K562 (cell line): Measurements from ENCODE around the gene ITPK1. TPM values are rescaled to one million over a fixed set of nuclear protein-coding genes. Genes with fewer than 3 reads are reported as not detected.

Experiments
- ATAC-seq: fragments of 200-7000 bp; cut with Tn5 transposase; 3 replicates; pipeline ENCODE4 v1.9.1; 2020; ENCODE audit warnings: moderate library complexity
- BruUV-seq: library from RNA; stranded (reverse); fragments of 400-500 nt; replicated peaks from 2 replicates; lab custom pipeline; 2021; lab: Mats Ljungman, UMichigan
- CTCF ChIA-PET: fragments of 300-600 bp; formaldehyde crosslinking; extraction: SDS; loops from one replicate; lab custom pipeline; 2021; ENCODE audit warnings: low intra/inter-chr PET ratio; lab: Yijun Ruan, JAX
- POLR2A ChIA-PET: fragments of 300-600, 350-650 bp; sonication (Branson Sonifier 250); formaldehyde crosslinking; extraction: SDS; loops from one replicate; lab custom pipeline; 2021; ENCODE audit warnings: antibody characterized with exemption, inconsistent platforms; lab: Yijun Ruan, JAX
- DNase-seq, 4 experiments: peaks; one replicate each; pipeline versions ENCODE4 v3.0.0 to v3.0.0-alpha.2; 2011 to 2018; ENCODE audit warnings: low spot score in 3 of 4, mixed read lengths in 3 of 4; ENCODE audit errors: extremely low read depth in 1 of 4
- FAIRE-seq: peaks from 2 replicates; lab custom pipeline; 2011; peaks lifted over from hg19 to GRCh38; lab: Jason Lieb, UNC
- H2AFZ ChIP-seq: 2 replicates; pipeline ENCODE4 v1.6.0; 2011; ENCODE audit warnings: low read depth, low read length, control low read depth, inconsistent platforms
- H3K27ac ChIP-seq: fragments of 200-600 bp; 3 replicates; pipeline ENCODE4 v1.8.0; 2011; ENCODE audit warnings: low read depth, mild to moderate bottlenecking, control low read depth, inconsistent platforms, low read length, moderate library complexity, mixed read lengths; ENCODE audit errors: extremely low read depth
- H3K27me3 ChIP-seq, 2 experiments: fragments of 300-600 bp in 1 of 2; 2 replicates in 1 of 2; 3 replicates in 1 of 2; pipeline versions ENCODE4 v1.6.0 to v1.8.0; 2011; ENCODE audit warnings: inconsistent platforms in 2 of 2, low read length in 2 of 2, mild to moderate bottlenecking in 1 of 2, mixed read lengths in 1 of 2, moderate library complexity in 1 of 2; ENCODE audit not compliant: control insufficient read depth in 2 of 2, insufficient read depth in 2 of 2
- H3K36me3 ChIP-seq: fragments of 300-600 bp; 3 replicates; pipeline ENCODE4 v1.8.0; 2011; ENCODE audit warnings: mild to moderate bottlenecking, low read length, inconsistent platforms; ENCODE audit not compliant: control insufficient read depth, insufficient read depth
- H3K4me1 ChIP-seq, 2 experiments: fragments of 200-600 bp in 1 of 2; replicated peaks in 1 of 2; 2 replicates in 1 of 2; 3 replicates in 1 of 2; pipeline versions ENCODE4 v1.5.1 to v1.8.0; 2011; ENCODE audit warnings: inconsistent platforms in 2 of 2, low read length in 2 of 2, mild to moderate bottlenecking in 1 of 2, mixed read lengths in 1 of 2, moderate library complexity in 1 of 2; ENCODE audit not compliant: control insufficient read depth in 2 of 2, insufficient read depth in 2 of 2
- H3K4me2 ChIP-seq: 2 replicates; pipeline ENCODE4 v1.6.1; 2011; ENCODE audit warnings: low read length, control low read depth, inconsistent platforms, mixed read lengths; ENCODE audit not compliant: insufficient read depth
- H3K4me3 ChIP-seq: fragments of 200-600 bp; sonication (generic), shearing (Covaris generic); 2 replicates; pipeline ENCODE4 v1.5.1; 2016; ENCODE audit warnings: control low read depth, inconsistent platforms
- H3K79me2 ChIP-seq: fragments of 200-600 bp; 3 replicates; pipeline ENCODE4 v1.8.0; 2011; ENCODE audit warnings: low read length, inconsistent platforms; ENCODE audit not compliant: control insufficient read depth, insufficient read depth
- H3K9ac ChIP-seq, 2 experiments: 2 replicates each; pipeline versions ENCODE4 v1.6.0 to v1.6.1; 2011; ENCODE audit warnings: low read depth in 2 of 2, low read length in 2 of 2, control low read depth in 1 of 2, inconsistent platforms in 1 of 2, mild to moderate bottlenecking in 1 of 2, mixed read lengths in 1 of 2; ENCODE audit not compliant: insufficient read depth in 1 of 2
- H3K9me1 ChIP-seq: one replicate; pipeline ENCODE4 v1.6.0; 2011; ENCODE audit warnings: inconsistent platforms, mild to moderate bottlenecking, low read length, moderate library complexity; ENCODE audit not compliant: control insufficient read depth, insufficient read depth
- H3K9me3 ChIP-seq: replicated peaks from 2 replicates; pipeline ENCODE4 v1.5.1; 2011; ENCODE audit warnings: low read depth, low read length, inconsistent platforms; ENCODE audit not compliant: control insufficient read depth, insufficient read depth
- H4K20me1 ChIP-seq: replicated peaks from 2 replicates; pipeline ENCODE4 v1.6.1; 2011; ENCODE audit warnings: low read length, inconsistent platforms, mixed read lengths; ENCODE audit not compliant: control insufficient read depth, insufficient read depth
- C11orf30 ChIP-seq: fragments of 450-650 bp; IDR thresholded peaks from 2 replicates; pipeline ENCODE4 v1.6.1; 2016; ENCODE audit warnings: low read depth, mild to moderate bottlenecking
- CC2D1A ChIP-seq: fragments of 450-650 bp; IDR thresholded peaks from 2 replicates; pipeline ENCODE4 v1.6.1; 2017; ENCODE audit warnings: mild to moderate bottlenecking
- CREB1 ChIP-seq, 2 experiments: sonication (generic) in 1 of 2; formaldehyde crosslinking in 1 of 2; IDR thresholded peaks; 2 replicates each; pipeline versions ENCODE4 v1.6.1 to v1.8.0; 2012 to 2022; ENCODE audit warnings: inconsistent platforms in 1 of 2, mild to moderate bottlenecking in 1 of 2, missing genetic modification reagents in 1 of 2, moderate library complexity in 1 of 2
- ELK3 ChIP-seq: fragments of 450-650 bp; formaldehyde crosslinking; IDR thresholded peaks from 2 replicates; pipeline ENCODE4 v1.4.0; 2020; ENCODE audit warnings: mild to moderate bottlenecking
- HES1 ChIP-seq: fragments of 450-650 bp; IDR thresholded peaks from 2 replicates; pipeline ENCODE4 v1.6.1; 2016; ENCODE audit warnings: low read depth, mild to moderate bottlenecking, moderate library complexity
- KAT8 ChIP-seq: fragments of 450-650 bp; IDR thresholded peaks from 2 replicates; pipeline ENCODE4 v1.6.1; 2016; ENCODE audit warnings: low read depth, mild to moderate bottlenecking
- PHB ChIP-seq: fragments of 250-450 bp; sonication (Bioruptor Pico); IDR thresholded peaks from 2 replicates; pipeline ENCODE4 v1.5.0; 2021
- SMAD1 ChIP-seq: fragments of 150-350 bp; IDR thresholded peaks from 2 replicates; pipeline ENCODE4 v1.6.1; 2014; ENCODE audit warnings: low read length, low read depth; ENCODE audit not compliant: partially characterized antibody
- SMARCA4 ChIP-seq: fragments of 450-650 bp; IDR thresholded peaks from 2 replicates; pipeline ENCODE4 v1.6.1; 2016
- TCF7L2 ChIP-seq: fragments of 150-350 bp; IDR thresholded peaks from 2 replicates; pipeline ENCODE4 v1.6.1; 2016; ENCODE audit warnings: low read depth, mild to moderate bottlenecking, low read length, moderate library complexity
- THRAP3 ChIP-seq: fragments of 450-650 bp; IDR thresholded peaks from 2 replicates; pipeline ENCODE4 v1.6.1; 2016; ENCODE audit warnings: mild to moderate bottlenecking, inconsistent platforms, borderline replicate concordance
- ZKSCAN3 ChIP-seq: fragments of 250-450 bp; sonication (Bioruptor Pico); IDR thresholded peaks from 2 replicates; pipeline ENCODE4 v1.4.0; 2020
- ZNF431 ChIP-seq: sonication (generic); formaldehyde crosslinking; IDR thresholded peaks from 2 replicates; pipeline ENCODE4 v1.8.0; 2022; ENCODE audit warnings: mild to moderate bottlenecking, missing genetic modification reagents
- ZSCAN29 ChIP-seq: fragments of 450-650 bp; IDR thresholded peaks from 2 replicates; pipeline ENCODE4 v1.6.1; 2017
- WGBS: fragments of 100-300 bp; shearing (Covaris generic); methylation state at CpG from one replicate; pipeline ENCODE4 v1.1.6; 2016; ENCODE audit warnings: low coverage, mixed read lengths; ENCODE audit not compliant: insufficient coverage; ENCODE audit errors: missing lambda C conversion rate; 5-methylcytosine and 5-hydroxymethylcytosine counted together
- in situ Hi-C: fragments of 300-500 bp; cut with MboI; formaldehyde crosslinking; loops from 4 replicates; pipeline ENCODE4 v1.15.0; 2018; ENCODE audit warnings: inconsistent platforms, mixed read lengths
- intact Hi-C: fragments of 100-400 bp; cut with micrococcal nuclease; formaldehyde crosslinking; loops from 2 replicates; pipeline ENCODE4 v1.14.2; 2022
- polyA plus RNA-seq, 8 experiments: library from polyadenylated mRNA; depleted of rRNA in 4 of 8; stranded (reverse) in 5 of 8; unstranded in 3 of 8; fragments of >200 nt; fragmentation: Nextera tagmentation in 2 of 8; fragmentation: Illumina TruSeq in 1 of 8; extraction: Ambion mirVana in 2 of 8; extraction: Trizol in 1 of 8; gene quantifications; 2 replicates each; pipeline versions ENCODE4 v1.2.1 to v1.2.3, GENCODE V29; 2011 to 2014; ENCODE audit warnings: inconsistent platforms in 1 of 8, missing spikeins in 1 of 8
- total RNA-seq, 7 experiments: library from RNA; depleted of rRNA in 6 of 7; stranded (reverse); fragments of >200 nt in 6 of 7; fragmentation: Illumina TruSeq in 2 of 7; extraction: Trizol in 2 of 7; gene quantifications; 2 replicates each; pipeline versions ENCODE4 v1.2.1 to v1.2.3, GENCODE V29; 2011 to 2021; ENCODE audit warnings: low replicate concordance in 1 of 7
- TF ChIP-seq, protein P1 (sequence below), 2 experiments: fragments of 450-650 bp; IDR thresholded peaks; 2 replicates each; pipeline ENCODE4 v1.6.1; 2018; ENCODE audit warnings: mild to moderate bottlenecking in 2 of 2, low read depth in 1 of 2; ENCODE audit not compliant: partially characterized antibody in 2 of 2
- TF ChIP-seq, protein P2 (sequence below): sonication (generic); formaldehyde crosslinking; IDR thresholded peaks from 2 replicates; pipeline ENCODE4 v1.8.1; 2022; ENCODE audit warnings: missing genetic modification reagents

Gene ITPK1
- total and polyA plus RNA-seq, 9 of the 15 experiments (the other 6 are each of a cell fraction or from before 2014, with no cell fraction given), result 1.2 to 39.2 (median 23.0) TPM

- TF ChIP-seq, protein P1, sequence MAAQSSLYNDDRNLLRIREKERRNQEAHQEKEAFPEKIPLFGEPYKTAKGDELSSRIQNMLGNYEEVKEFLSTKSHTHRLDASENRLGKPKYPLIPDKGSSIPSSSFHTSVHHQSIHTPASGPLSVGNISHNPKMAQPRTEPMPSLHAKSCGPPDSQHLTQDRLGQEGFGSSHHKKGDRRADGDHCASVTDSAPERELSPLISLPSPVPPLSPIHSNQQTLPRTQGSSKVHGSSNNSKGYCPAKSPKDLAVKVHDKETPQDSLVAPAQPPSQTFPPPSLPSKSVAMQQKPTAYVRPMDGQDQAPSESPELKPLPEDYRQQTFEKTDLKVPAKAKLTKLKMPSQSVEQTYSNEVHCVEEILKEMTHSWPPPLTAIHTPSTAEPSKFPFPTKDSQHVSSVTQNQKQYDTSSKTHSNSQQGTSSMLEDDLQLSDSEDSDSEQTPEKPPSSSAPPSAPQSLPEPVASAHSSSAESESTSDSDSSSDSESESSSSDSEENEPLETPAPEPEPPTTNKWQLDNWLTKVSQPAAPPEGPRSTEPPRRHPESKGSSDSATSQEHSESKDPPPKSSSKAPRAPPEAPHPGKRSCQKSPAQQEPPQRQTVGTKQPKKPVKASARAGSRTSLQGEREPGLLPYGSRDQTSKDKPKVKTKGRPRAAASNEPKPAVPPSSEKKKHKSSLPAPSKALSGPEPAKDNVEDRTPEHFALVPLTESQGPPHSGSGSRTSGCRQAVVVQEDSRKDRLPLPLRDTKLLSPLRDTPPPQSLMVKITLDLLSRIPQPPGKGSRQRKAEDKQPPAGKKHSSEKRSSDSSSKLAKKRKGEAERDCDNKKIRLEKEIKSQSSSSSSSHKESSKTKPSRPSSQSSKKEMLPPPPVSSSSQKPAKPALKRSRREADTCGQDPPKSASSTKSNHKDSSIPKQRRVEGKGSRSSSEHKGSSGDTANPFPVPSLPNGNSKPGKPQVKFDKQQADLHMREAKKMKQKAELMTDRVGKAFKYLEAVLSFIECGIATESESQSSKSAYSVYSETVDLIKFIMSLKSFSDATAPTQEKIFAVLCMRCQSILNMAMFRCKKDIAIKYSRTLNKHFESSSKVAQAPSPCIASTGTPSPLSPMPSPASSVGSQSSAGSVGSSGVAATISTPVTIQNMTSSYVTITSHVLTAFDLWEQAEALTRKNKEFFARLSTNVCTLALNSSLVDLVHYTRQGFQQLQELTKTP (IDR thresholded peaks at IDR 0.05; ENCODE audit: low read depth in 1 of 2, partially characterized antibody in 2 of 2), result no peak
- TF ChIP-seq C11orf30 (no peak), SMAD1 (no peak)
Measured at GRCh38 chr14:92969871-92970270, 145.9 kb downstream of the ITPK1 start (continued).

- intact Hi-C loops (no loop called here), in situ Hi-C loops (no loop called here)
- POLR2A ChIA-PET, result no interaction called here
- no TSS peak for BruUV-seq
- Histone ChIP-seq H3K27ac (no peak overlapping the region), H3K27me3 (no peaks in the 10 kb centered on the region), H3K9me1 (no peaks in the 10 kb centered on the region), H3K36me3 (no peaks in the 10 kb centered on the region), H3K79me2 (peaks cover 4% of the 10 kb centered on the region; the same call in 1 of the 3 replicates), H3K4me3 (no peak overlapping the region), H3K4me1 (peaks cover 0 to 10% of the 10 kb centered on the region in 2 experiments; a peak in 1 of 5 replicates), H4K20me1 (no peaks in the 10 kb centered on the region), H3K4me2 (no peak overlapping the region), H3K9me3 (no peaks in the 10 kb centered on the region), H3K9ac (no peak overlapping the region), H2AFZ (no peak overlapping the region)
- CTCF ChIA-PET, result no interaction called here
- DNase-seq (no peak), ATAC-seq (no peak), FAIRE-seq (no peak)
- WGBS, result 83% methylated on average over 3 of the region's 10 CpGs
- TF ChIP-seq PHB (CRISPR knock-in tag) (no peak), ZSCAN29 (no peak), CC2D1A (no peak), TCF7L2 (no peak), CREB1 (IDR thresholded peaks at IDR 0.05) (no peak), CREB1 (CRISPR knock-in tag; IDR thresholded peaks at IDR 0.05) (no peak), ZNF431 (no peak), THRAP3 (no peak), KAT8 (no peak), ZKSCAN3 (CRISPR knock-in tag) (no peak), SMARCA4 (no peak), HES1 (no peak), ELK3 (CRISPR knock-in tag) (no peak)
- TF ChIP-seq, protein P2, sequence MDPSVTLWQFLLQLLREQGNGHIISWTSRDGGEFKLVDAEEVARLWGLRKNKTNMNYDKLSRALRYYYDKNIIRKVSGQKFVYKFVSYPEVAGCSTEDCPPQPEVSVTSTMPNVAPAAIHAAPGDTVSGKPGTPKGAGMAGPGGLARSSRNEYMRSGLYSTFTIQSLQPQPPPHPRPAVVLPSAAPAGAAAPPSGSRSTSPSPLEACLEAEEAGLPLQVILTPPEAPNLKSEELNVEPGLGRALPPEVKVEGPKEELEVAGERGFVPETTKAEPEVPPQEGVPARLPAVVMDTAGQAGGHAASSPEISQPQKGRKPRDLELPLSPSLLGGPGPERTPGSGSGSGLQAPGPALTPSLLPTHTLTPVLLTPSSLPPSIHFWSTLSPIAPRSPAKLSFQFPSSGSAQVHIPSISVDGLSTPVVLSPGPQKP (CRISPR knock-in tag), result no peak
Measured at GRCh38 chr14:92969430-92969829, 146.3 kb downstream of the ITPK1 start.
